ENCODE results near the gene LRRC32.

Gene LRRC32

DNA sequence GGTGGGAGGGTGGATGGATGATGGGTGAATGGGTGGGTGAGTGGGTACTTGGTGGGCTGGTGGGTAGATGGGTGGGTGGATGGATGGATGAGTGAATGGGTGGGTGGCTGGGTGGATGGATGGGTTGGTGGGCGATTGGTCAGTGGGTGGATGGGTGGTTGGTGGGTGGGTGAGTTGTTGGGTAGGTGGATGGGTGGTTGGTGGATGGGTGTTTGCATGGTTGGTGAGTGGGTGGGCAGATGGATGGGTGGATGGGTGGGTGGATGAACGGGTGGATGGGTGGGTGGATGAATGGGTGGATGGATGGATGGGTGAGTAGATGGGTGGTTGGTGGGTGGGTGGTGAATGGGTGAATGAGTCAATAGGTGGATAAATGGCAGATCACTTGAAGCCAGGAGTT, 43.0 kb upstream of the LRRC32 start:
- TF ChIP-seq, protein P1, sequence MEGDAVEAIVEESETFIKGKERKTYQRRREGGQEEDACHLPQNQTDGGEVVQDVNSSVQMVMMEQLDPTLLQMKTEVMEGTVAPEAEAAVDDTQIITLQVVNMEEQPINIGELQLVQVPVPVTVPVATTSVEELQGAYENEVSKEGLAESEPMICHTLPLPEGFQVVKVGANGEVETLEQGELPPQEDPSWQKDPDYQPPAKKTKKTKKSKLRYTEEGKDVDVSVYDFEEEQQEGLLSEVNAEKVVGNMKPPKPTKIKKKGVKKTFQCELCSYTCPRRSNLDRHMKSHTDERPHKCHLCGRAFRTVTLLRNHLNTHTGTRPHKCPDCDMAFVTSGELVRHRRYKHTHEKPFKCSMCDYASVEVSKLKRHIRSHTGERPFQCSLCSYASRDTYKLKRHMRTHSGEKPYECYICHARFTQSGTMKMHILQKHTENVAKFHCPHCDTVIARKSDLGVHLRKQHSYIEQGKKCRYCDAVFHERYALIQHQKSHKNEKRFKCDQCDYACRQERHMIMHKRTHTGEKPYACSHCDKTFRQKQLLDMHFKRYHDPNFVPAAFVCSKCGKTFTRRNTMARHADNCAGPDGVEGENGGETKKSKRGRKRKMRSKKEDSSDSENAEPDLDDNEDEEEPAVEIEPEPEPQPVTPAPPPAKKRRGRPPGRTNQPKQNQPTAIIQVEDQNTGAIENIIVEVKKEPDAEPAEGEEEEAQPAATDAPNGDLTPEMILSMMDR (IDR thresholded peaks at IDR 0.05; ENCODE audit: low read depth, low read length) = no peak
- no peak for DNase-seq (ENCODE audit: low read depth in 2 of 2)
- no peak overlapping the region for H3K4me3 ChIP-seq (replicated peaks in 1 of 2; ENCODE audit: low read depth in 2 of 2, low read length in 2 of 2)

DNA sequence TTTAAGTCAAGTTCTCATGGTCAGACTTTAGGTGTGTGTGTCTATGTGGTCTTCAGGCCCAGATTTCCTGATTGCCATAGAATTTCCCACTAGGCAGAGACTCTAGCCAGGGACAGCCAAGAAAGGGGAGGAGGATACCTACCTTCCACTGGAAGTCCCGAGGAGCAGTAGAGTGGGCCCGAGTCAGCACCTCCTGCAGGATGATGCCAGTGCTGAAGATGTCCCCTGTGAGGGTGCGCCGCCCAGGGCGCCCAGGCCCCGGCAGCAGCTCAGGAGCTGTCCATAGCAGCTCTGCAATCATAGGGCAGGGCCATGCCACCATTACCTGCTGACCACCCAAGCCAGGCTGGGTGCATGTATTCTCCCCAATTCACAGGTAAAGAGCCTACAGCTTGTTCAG, 41.6 kb upstream of the LRRC32 start:
- TF ChIP-seq, protein P1 (IDR thresholded peaks at IDR 0.05; ENCODE audit: low read depth, low read length) = no peak

DNA sequence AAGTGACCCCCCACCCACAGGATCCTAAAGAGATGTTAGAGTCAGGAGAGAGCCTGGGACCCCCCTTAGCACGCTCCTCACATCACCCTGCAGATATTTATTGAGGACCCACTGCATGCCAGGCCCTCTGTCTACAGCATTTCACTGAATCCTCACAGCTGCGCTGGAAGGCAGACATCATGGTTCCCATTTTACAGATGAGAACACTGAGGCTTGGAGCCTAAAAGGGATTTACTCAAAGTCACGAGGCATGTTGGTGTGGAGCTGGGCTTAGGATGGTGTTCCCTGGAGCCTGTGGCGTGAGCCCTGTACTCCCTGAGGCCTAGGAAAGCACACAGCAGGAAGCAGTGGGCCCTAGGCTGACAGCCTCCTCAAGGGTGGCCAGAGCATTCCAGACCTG, 39.2 kb upstream of the LRRC32 start:
- no peak for DNase-seq (ENCODE audit: low read depth in 2 of 2)
- TF ChIP-seq, protein P1 (IDR thresholded peaks at IDR 0.05; ENCODE audit: low read depth, low read length) = no peak
- H3K4me3 ChIP-seq (replicated peaks in 1 of 2; ENCODE audit: low read depth in 2 of 2, low read length in 2 of 2) = no peak overlapping the region

More for the DNA sequence above, 41.6 kb upstream of the LRRC32 start:
- DNase-seq (ENCODE audit: low read depth in 2 of 2) = no peak
- H3K4me3 ChIP-seq (replicated peaks in 1 of 2; ENCODE audit: low read depth in 2 of 2, low read length in 2 of 2) = no peak overlapping the region

DNA sequence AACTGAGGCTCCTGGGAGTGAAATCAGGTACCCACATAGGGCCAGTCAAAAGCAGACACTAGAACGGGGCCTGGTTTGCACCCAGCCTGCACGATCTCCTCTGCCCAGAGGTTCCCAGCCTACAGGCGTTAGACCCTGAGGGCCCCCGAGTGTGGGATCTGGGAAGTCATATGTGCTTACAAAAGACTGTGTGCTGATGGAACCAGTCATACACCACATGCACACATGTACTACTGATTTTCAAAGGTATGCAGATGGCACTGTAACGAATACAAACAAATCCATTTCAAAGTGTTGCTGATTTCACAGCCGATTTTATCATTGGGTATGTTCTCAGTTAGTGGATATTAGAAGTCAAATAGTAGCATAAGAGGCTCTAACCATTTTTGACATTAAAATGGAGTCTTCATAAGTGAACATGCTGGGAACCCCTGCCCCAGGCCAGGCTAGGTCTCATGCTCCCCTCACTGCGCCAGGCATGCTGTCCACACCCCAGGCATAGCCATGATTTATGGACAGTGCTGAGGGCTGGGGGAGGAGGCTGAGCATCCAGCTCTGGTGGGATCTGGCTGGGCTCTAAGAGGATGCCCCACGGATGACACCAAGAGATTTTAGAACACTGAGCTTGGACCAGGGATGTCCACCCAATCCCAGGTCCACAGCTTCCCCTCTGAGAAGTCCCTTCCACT, 38.6 kb upstream of the LRRC32 start:
- no peak overlapping the region for H3K4me3 ChIP-seq (replicated peaks in 1 of 2; ENCODE audit: low read depth in 2 of 2, low read length in 2 of 2)
- TF ChIP-seq, protein P1 (IDR thresholded peaks at IDR 0.05; ENCODE audit: low read depth, low read length) = no peak
- DNase-seq (ENCODE audit: low read depth in 2 of 2) = no peak

DNA sequence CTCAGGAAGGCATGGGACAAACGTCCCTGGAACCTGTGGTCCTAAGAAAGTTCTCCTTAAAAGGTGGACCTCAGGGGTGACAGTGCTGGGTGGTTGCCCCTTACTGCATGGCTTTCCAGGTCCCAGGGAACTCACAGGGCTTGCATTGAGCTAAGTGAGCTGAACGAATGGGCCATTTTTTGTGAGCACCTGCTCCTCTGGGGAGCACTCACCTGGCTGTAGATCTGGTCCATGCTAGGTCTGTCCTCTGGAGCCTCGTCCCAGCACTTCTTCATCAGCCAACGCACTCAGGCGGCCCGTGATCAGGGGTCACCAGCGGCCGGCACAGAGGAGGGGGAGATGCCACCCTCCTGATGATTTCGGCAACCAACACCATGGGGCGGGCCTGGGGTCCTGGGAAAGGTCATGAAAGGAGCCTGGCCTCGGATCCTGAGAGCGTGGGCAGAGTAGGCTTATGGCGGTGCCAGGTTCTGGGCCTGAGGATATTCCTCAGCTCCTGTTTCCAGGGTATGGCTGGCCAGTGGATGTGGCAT, 36.8 kb upstream of the LRRC32 start:
- H3K4me3 ChIP-seq (replicated peaks in 1 of 2; ENCODE audit: low read depth in 2 of 2, low read length in 2 of 2) = no peak overlapping the region
- TF ChIP-seq, protein P1 (IDR thresholded peaks at IDR 0.05; ENCODE audit: low read depth, low read length) = no peak
- DNase-seq (ENCODE audit: low read depth in 2 of 2) = no peak

DNA sequence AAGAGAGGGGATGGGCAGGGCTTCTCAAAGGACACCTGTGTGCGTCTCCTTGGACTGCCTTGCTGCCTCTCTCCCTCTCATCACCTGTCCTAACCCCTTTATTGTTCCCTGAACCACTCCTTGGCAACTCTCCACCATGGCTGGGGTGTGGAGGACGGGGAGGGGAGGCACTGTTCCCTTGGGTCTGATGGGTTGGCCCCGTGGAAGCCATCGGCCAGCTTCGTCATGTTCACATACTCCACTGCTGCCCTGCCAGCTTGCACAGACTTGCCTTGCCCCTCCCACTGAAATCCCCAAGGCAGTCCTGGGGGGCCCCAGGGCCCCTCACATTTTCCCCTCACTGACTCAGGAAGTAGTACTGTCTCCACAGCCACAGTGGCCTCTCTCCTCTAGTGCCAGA, 36.1 kb upstream of the LRRC32 start:
- no peak for DNase-seq (ENCODE audit: low read depth in 2 of 2)
- TF ChIP-seq, protein P1 (IDR thresholded peaks at IDR 0.05; ENCODE audit: low read depth, low read length) = no peak

More for the DNA sequence above, 36.1 kb upstream of the LRRC32 start:
- no peak overlapping the region for H3K4me3 ChIP-seq (replicated peaks in 1 of 2; ENCODE audit: low read depth in 2 of 2, low read length in 2 of 2)

Data from cardiac fibroblast (primary cell).